ENCODE results near the gene MOBP.

The MOBP gene

GRCh38 chr3:39443530-39443929 lies 23.9 kb upstream of the MOBP start:
- H3K79me2 ChIP-seq (ENCODE audit: insufficient read depth, low read length) = no peaks in the 10 kb centered on the region
- no peak overlapping the region for H3K27ac ChIP-seq (ENCODE audit: low read depth, low read length, poor library complexity, severe bottlenecking)
- no peaks in the 10 kb centered on the region for H3K4me1 ChIP-seq (ENCODE audit: insufficient read depth, low read length, severe bottlenecking)
- H2AFZ ChIP-seq (ENCODE audit: low read length) = no peak overlapping the region
- no peaks in the 10 kb centered on the region for H3F3A ChIP-seq (ENCODE audit: insufficient read depth, low read length)
- H3K36me3 ChIP-seq (ENCODE audit: insufficient read depth, low read length) = no peaks in the 10 kb centered on the region
- TF ChIP-seq, protein P1, sequence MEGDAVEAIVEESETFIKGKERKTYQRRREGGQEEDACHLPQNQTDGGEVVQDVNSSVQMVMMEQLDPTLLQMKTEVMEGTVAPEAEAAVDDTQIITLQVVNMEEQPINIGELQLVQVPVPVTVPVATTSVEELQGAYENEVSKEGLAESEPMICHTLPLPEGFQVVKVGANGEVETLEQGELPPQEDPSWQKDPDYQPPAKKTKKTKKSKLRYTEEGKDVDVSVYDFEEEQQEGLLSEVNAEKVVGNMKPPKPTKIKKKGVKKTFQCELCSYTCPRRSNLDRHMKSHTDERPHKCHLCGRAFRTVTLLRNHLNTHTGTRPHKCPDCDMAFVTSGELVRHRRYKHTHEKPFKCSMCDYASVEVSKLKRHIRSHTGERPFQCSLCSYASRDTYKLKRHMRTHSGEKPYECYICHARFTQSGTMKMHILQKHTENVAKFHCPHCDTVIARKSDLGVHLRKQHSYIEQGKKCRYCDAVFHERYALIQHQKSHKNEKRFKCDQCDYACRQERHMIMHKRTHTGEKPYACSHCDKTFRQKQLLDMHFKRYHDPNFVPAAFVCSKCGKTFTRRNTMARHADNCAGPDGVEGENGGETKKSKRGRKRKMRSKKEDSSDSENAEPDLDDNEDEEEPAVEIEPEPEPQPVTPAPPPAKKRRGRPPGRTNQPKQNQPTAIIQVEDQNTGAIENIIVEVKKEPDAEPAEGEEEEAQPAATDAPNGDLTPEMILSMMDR (IDR thresholded peaks at IDR 0.05; ENCODE audit: low read length) = no peak
- no peak for TF ChIP-seq EZH2 (IDR thresholded peaks at IDR 0.05; ENCODE audit: borderline replicate concordance, low read length)
- H3K27me3 ChIP-seq (ENCODE audit: insufficient read depth, low read length) = no peaks in the 10 kb centered on the region
- H3K4me3 ChIP-seq (ENCODE audit: low read depth, low read length, poor library complexity, severe bottlenecking) = no peak overlapping the region
- H3K9me3 ChIP-seq (ENCODE audit: low read length) = no peaks in the 10 kb centered on the region
- no peak overlapping the region for H3K4me2 ChIP-seq (ENCODE audit: low read length)
- no peak overlapping the region for H3K9ac ChIP-seq (ENCODE audit: low read length)
- H3K9me2 ChIP-seq (ENCODE audit: low read depth, low read length) = no peaks in the 10 kb centered on the region
- no peaks in the 10 kb centered on the region for H4K20me1 ChIP-seq (ENCODE audit: insufficient read depth, low read length)

- Histone ChIP-seq H3K36me3 (ENCODE audit: insufficient read depth, low read length) (no peaks in the 10 kb centered on the region), H4K20me1 (ENCODE audit: insufficient read depth, low read length) (no peaks in the 10 kb centered on the region), H3K79me2 (ENCODE audit: insufficient read depth, low read length) (no peaks in the 10 kb centered on the region), H3K9me2 (ENCODE audit: low read depth, low read length) (no peaks in the 10 kb centered on the region), H3K4me2 (ENCODE audit: low read length) (no peak overlapping the region), H3K4me1 (ENCODE audit: insufficient read depth, low read length, severe bottlenecking) (no peaks in the 10 kb centered on the region), H3K9ac (ENCODE audit: low read length) (no peak overlapping the region), H3K27ac (ENCODE audit: low read depth, low read length, poor library complexity, severe bottlenecking) (no peak overlapping the region), H3K4me3 (ENCODE audit: low read depth, low read length, poor library complexity, severe bottlenecking) (no peak overlapping the region), H3K9me3 (ENCODE audit: low read length) (no peaks in the 10 kb centered on the region), H3K27me3 (ENCODE audit: insufficient read depth, low read length) (no peaks in the 10 kb centered on the region), H3F3A (ENCODE audit: insufficient read depth, low read length) (no peaks in the 10 kb centered on the region), H2AFZ (ENCODE audit: low read length) (no peak overlapping the region)
- TF ChIP-seq, protein P1 (IDR thresholded peaks at IDR 0.05; ENCODE audit: low read length) = no peak
- TF ChIP-seq EZH2 (IDR thresholded peaks at IDR 0.05; ENCODE audit: borderline replicate concordance, low read length) = no peak
Observed at GRCh38 chr3:39445927-39446326, 21.6 kb upstream of the MOBP start.

DNA sequence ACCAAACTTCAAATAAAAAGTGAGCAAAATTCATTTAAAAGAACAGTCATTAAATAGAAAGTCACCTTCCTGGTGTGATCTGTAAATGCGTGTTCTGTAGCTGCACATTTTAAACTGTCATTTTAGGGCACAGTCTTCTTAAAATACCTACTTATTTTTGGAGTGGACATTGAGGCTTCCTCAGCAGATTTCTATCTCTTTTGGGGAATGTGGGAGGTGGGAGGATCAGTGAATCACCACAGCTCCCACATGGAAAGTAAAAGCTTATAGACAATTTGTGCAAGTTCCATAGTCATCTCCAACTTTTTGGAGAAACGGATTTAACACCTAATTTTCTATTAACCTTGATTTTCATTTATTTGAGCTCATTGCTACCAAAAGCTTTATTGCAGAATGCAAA lies 21.0 kb upstream of the MOBP start:
- TF ChIP-seq EZH2 (IDR thresholded peaks at IDR 0.05; ENCODE audit: borderline replicate concordance, low read length) = no peak
- TF ChIP-seq, protein P1 (IDR thresholded peaks at IDR 0.05; ENCODE audit: low read length) = no peak
- H4K20me1 ChIP-seq (ENCODE audit: insufficient read depth, low read length) = no peaks in the 10 kb centered on the region
- H3K4me1 ChIP-seq (ENCODE audit: insufficient read depth, low read length, severe bottlenecking) = no peaks in the 10 kb centered on the region
- no peaks in the 10 kb centered on the region for H3K79me2 ChIP-seq (ENCODE audit: insufficient read depth, low read length)
- H3K36me3 ChIP-seq (ENCODE audit: insufficient read depth, low read length) = no peaks in the 10 kb centered on the region
- no peak overlapping the region for H3K9ac ChIP-seq (ENCODE audit: low read length)
- H3K27me3 ChIP-seq (ENCODE audit: insufficient read depth, low read length) = no peaks in the 10 kb centered on the region
- no peak overlapping the region for H3K4me2 ChIP-seq (ENCODE audit: low read length)
- no peak overlapping the region for H2AFZ ChIP-seq (ENCODE audit: low read length)
- no peaks in the 10 kb centered on the region for H3K9me3 ChIP-seq (ENCODE audit: low read length)
- no peak overlapping the region for H3K27ac ChIP-seq (ENCODE audit: low read depth, low read length, poor library complexity, severe bottlenecking)
- H3K9me2 ChIP-seq (ENCODE audit: low read depth, low read length) = no peaks in the 10 kb centered on the region
- no peaks in the 10 kb centered on the region for H3F3A ChIP-seq (ENCODE audit: insufficient read depth, low read length)
- no peak overlapping the region for H3K4me3 ChIP-seq (ENCODE audit: low read depth, low read length, poor library complexity, severe bottlenecking)
